A549 treated with GW870086 at 1 μM for 4 hours (cell line): Measurements from ENCODE around the gene CD34. TPM values are rescaled to one million over a fixed set of nuclear protein-coding genes. Genes with fewer than 3 reads are reported as not detected.

Experiments
- total RNA-seq: library from RNA; stranded (reverse); fragments of 200-300 nt; extraction: Qiagen RNA extraction; gene quantifications from 5 replicates; pipeline ENCODE4 v1.2.3, GENCODE V29; 2022; ENCODE audit warnings: low read depth

CD34 gene, protein sequence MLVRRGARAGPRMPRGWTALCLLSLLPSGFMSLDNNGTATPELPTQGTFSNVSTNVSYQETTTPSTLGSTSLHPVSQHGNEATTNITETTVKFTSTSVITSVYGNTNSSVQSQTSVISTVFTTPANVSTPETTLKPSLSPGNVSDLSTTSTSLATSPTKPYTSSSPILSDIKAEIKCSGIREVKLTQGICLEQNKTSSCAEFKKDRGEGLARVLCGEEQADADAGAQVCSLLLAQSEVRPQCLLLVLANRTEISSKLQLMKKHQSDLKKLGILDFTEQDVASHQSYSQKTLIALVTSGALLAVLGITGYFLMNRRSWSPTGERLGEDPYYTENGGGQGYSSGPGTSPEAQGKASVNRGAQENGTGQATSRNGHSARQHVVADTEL
- total RNA-seq, result not detected in 5 replicates

DNA sequence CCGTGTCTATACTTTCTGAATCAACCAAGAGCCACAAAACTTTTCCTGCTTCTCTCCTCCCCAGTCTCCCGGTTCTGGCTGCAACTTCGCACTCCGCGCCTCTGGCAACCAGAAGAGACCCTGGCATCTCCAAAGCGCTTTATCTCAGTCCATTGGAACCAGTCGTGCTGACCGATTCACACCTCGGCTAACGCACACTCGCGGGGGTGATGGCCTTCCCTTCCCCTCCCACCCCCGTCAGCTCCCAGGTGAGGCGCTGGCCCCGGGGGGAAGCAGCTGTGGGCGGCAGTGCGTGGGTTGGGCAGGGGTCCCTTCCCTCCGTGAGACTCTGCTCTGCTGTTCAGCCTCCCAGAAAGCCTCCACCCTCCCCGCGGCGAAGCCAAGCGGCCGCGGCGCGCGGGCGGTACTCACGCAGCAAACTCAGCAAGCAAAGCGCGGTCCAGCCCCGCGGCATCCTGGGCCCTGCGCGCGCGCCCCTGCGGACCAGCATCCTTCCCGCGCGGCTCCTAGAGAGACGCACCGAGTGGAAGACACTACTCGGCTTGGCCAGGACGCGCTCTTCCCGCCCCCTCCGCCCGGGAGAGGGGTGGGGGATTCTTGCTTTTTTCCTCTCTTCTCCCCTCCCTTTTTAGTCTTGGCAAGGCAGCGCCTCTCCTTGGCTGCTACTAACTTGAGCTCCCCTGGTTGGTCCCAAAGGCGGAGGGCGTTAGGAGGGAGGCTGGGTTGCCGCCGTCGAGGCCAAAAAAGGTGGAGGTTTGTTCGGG lies at the start of gene CD34:
Gene CD34 (minus strand): TSS at position 535 of the 764 bp plus-strand sequence. CDS start 45 bp downstream, at position 490.

Other genes with a start within 250 kb of the CD34 start
- gene CD46, start 159.1 kb downstream of the CD34 start, total RNA-seq, result 80.9 to 120 TPM (median 117 TPM) in 5 replicates